TTC549 (cell line): ENCODE results near the gene VASH2.

Experiments used
- FAIRE-seq: peaks from 2 replicates; lab custom pipeline; 2012; peaks lifted over from hg19 to GRCh38; lab: Jason Lieb, UNC

Gene VASH2

GRCh38 chr1:213035573-213035972 is 85.2 kb downstream of the VASH2 start:
- no peak for FAIRE-seq
